ENCODE measurements around the gene CD7.

Gene CD7

GRCh38 chr17:82319619-82320062 lies 2.2 kb upstream of the CD7 start:
- no peak for DNase-seq
- Mint-ChIP-seq H3K4me3 (no peak overlapping the region), H3K27me3 (peaks cover 5% of the 10 kb centered on the region), H3K36me3 (peaks cover 9% of the 10 kb centered on the region), H3K4me1 (peaks cover 21% of the 10 kb centered on the region), H3K27ac (no peak overlapping the region), H3K9me3 (no peaks in the 10 kb centered on the region)
- CTCF ChIA-PET: no interaction called here

DNA sequence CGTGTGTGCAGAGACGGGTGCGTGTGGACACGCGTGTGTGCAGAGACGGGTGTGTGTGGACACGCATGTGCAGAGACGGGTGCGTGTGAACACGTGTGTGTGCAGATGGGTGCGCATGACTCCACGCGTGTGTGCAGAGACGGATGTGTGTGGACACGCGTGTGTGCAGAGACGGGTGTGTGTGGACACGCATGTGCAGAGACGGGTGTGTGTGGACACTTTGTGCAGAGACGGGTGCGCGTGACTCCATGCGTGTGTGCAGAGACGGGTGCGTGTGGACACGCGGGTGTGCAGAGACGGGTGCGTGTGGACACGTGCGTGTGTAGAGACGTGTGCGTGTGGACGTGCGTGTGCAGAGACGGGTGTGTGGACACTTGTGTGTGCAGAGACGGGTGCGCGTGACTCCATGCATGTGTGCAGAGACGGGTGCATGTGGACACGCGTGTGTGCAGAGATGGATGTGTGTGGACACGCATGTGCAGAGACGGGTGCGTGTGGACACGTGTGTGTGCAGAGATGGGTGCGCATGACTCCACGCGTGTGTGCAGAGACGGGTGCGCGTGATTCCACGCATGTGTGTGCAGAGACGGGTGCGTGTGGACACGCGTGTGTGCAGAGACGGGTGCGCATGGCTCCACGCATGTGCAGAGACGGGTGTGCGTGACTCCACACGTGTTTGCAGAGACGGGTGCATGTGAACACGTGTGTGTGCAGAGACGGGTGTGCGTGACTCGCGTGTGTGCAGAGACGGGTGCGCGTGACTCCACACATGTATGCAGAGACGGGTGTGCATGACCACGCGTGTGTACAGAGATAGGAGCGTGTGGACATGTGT lies 1.6 kb upstream of the CD7 start:
- peaks cover 3% of the 10 kb centered on the region for H3K27me3 Mint-ChIP-seq
- peaks cover 10% of the 10 kb centered on the region for H3K36me3 Mint-ChIP-seq
- no peak overlapping the region for H3K27ac Mint-ChIP-seq
- DNase-seq: no peak
- H3K4me3 Mint-ChIP-seq: no peak overlapping the region
- no peaks in the 10 kb centered on the region for H3K9me3 Mint-ChIP-seq
- CTCF ChIA-PET: no interaction called here
- peaks cover 22% of the 10 kb centered on the region for H3K4me1 Mint-ChIP-seq

GRCh38 chr17:82318169-82318498 lies 726 bp upstream of the CD7 start:
- peaks cover 17% of the 10 kb centered on the region for H3K36me3 Mint-ChIP-seq
- CTCF ChIA-PET: interaction anchor here (1.2 to 2.7 kb wide), 2 partner anchors 15 to 74 kb away, joined by 3 to 58 read pairs; no protein-coding TSS in a partner anchor
- H3K9me3 Mint-ChIP-seq: no peaks in the 10 kb centered on the region

DNA sequence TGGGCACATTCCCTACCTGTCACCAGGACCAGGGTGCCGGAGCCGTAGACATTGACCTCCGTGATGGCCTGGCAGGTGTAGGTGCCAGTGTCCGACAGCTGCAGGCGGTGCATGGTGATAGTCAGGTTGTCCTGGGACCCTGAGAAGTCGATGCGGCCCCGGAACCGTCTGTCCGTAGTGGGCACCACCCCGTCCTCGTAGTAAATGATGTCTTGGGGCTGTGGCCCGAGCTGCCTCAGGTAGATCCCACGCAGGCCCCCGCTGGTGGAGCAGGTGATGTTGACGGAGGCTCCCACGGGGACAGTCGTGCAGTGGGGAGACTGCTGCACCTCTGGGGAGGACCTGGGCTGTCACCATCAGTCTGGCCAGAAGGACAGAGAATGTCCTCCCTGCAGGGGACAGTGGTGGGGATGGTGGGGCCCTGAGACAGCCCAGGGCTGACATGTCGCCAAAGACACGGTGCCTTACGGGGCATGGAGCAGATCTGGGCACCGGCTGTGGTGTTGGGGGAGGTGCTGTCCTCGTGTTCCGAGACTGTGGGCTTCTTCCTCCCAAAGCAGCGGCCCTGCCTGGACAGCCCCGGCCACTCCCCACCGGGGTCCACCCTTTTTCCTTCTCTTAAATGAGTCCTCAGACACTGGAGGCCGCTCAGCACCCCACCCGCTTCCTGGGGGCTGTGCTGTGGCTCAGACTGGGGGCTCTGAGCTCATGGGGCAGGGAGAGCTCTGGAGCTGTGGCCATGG lies 586 bp downstream of the CD7 start:
- CTCF ChIA-PET: interaction anchor here (0.6 to 2.7 kb wide), 8 partner anchors 13 to 190 kb away, joined by 3 to 58 read pairs (median 4); no protein-coding TSS in a partner anchor
- no peak overlapping the region for H3K4me3 Mint-ChIP-seq
- no peaks in the 10 kb centered on the region for H3K27me3 Mint-ChIP-seq
- H3K36me3 Mint-ChIP-seq: peaks cover 17% of the 10 kb centered on the region
- peak; percentile 59 for DNase-seq
- no peaks in the 10 kb centered on the region for H3K9me3 Mint-ChIP-seq
- peak overlapping the region; percentile 63 for H3K27ac Mint-ChIP-seq
- H3K4me1 Mint-ChIP-seq: peaks cover 20% of the 10 kb centered on the region

More at GRCh38 chr17:82318169-82318498, 726 bp upstream of the CD7 start:
- H3K4me3 Mint-ChIP-seq: no peak overlapping the region
- no peak for DNase-seq
- H3K27ac Mint-ChIP-seq: no peak overlapping the region
- peaks cover 3% of the 10 kb centered on the region for H3K27me3 Mint-ChIP-seq
- peaks cover 23% of the 10 kb centered on the region for H3K4me1 Mint-ChIP-seq

GRCh38 chr17:82315703-82316358 lies 1.6 kb downstream of the CD7 start:
- H3K27me3 Mint-ChIP-seq: no peaks in the 10 kb centered on the region
- H3K27ac Mint-ChIP-seq: peak overlapping the region; percentile 63
- peak; percentile 76 for DNase-seq
- CTCF ChIA-PET: interaction anchor here (1.8 to 2.7 kb wide), 2 partner anchors 12 to 18 kb away, joined by 9 to 58 read pairs; no protein-coding TSS in a partner anchor
- H3K4me1 Mint-ChIP-seq: peaks cover 17% of the 10 kb centered on the region
- H3K36me3 Mint-ChIP-seq: peaks cover 17% of the 10 kb centered on the region
- no peaks in the 10 kb centered on the region for H3K9me3 Mint-ChIP-seq
- H3K4me3 Mint-ChIP-seq: no peak overlapping the region

GRCh38 chr17:82314727-82315605 lies 2.4 kb downstream of the CD7 start:
- Mint-ChIP-seq H3K27me3 (peaks cover 6% of the 10 kb centered on the region), H3K27ac (peak overlapping the region; percentile 67), H3K36me3 (peaks cover 17% of the 10 kb centered on the region), H3K4me3 (no peak overlapping the region), H3K4me1 (peaks cover 14% of the 10 kb centered on the region), H3K9me3 (no peaks in the 10 kb centered on the region)
- CTCF ChIA-PET: no interaction called here
- DNase-seq: no peak

- CTCF ChIA-PET: interaction anchor here (1.2 kb wide), 1 partner anchor 14 kb away, joined by 3 read pairs; no protein-coding TSS in a partner anchor
- peaks cover 17% of the 10 kb centered on the region for H3K36me3 Mint-ChIP-seq
- DNase-seq: no peak
- H3K4me3 Mint-ChIP-seq: peak overlapping the region; percentile 7
- H3K9me3 Mint-ChIP-seq: no peaks in the 10 kb centered on the region
- H3K4me1 Mint-ChIP-seq: peaks cover 14% of the 10 kb centered on the region
- H3K27me3 Mint-ChIP-seq: peaks cover 13% of the 10 kb centered on the region
- no peak overlapping the region for H3K27ac Mint-ChIP-seq
Measured at GRCh38 chr17:82314012-82314726, 3.2 kb downstream of the CD7 start.

GRCh38 chr17:82313195-82314011 lies 4.0 kb downstream of the CD7 start:
- CTCF ChIA-PET: interaction anchor here (1.2 kb wide), 1 partner anchor 13 kb away, joined by 3 read pairs; no protein-coding TSS in a partner anchor
- peaks cover 14% of the 10 kb centered on the region for H3K4me1 Mint-ChIP-seq
- no peak for DNase-seq
- H3K4me3 Mint-ChIP-seq: peak overlapping the region; percentile 7
- H3K9me3 Mint-ChIP-seq: no peaks in the 10 kb centered on the region
- no peak overlapping the region for H3K27ac Mint-ChIP-seq
- H3K27me3 Mint-ChIP-seq: peaks cover 21% of the 10 kb centered on the region
- H3K36me3 Mint-ChIP-seq: peaks cover 17% of the 10 kb centered on the region

- Mint-ChIP-seq H3K4me1 (peaks cover 17% of the 10 kb centered on the region), H3K27ac (no peak overlapping the region), H3K36me3 (peaks cover 15% of the 10 kb centered on the region), H3K9me3 (no peaks in the 10 kb centered on the region), H3K4me3 (no peak overlapping the region), H3K27me3 (peaks cover 24% of the 10 kb centered on the region)
- CTCF ChIA-PET: interaction anchor here (1.1 to 1.6 kb wide), 2 partner anchors 9 to 10 kb away, joined by 3 to 6 read pairs; no protein-coding TSS in a partner anchor
- DNase-seq: no peak
Measured at GRCh38 chr17:82311971-82312370, 5.4 kb downstream of the CD7 start.

- H3K27me3 Mint-ChIP-seq: peaks cover 26% of the 10 kb centered on the region
- H3K4me1 Mint-ChIP-seq: peaks cover 25% of the 10 kb centered on the region
- CTCF ChIA-PET: interaction anchor here (1.0 to 1.6 kb wide), 3 partner anchors 9 to 11 kb away, joined by 3 to 6 read pairs (median 3); no protein-coding TSS in a partner anchor
- H3K36me3 Mint-ChIP-seq: peaks cover 14% of the 10 kb centered on the region
- DNase-seq: no peak
- no peak overlapping the region for H3K4me3 Mint-ChIP-seq
- no peaks in the 10 kb centered on the region for H3K9me3 Mint-ChIP-seq
- H3K27ac Mint-ChIP-seq: no peak overlapping the region
Measured at GRCh38 chr17:82310877-82311276, 6.5 kb downstream of the CD7 start.

GRCh38 chr17:82309656-82310570 lies 7.5 kb downstream of the CD7 start:
- CTCF ChIA-PET: interaction anchor here (1.0 kb wide), 1 partner anchor 10 kb away, joined by 3 read pairs; no protein-coding TSS in a partner anchor
- Mint-ChIP-seq H3K27ac (peak overlapping the region; percentile 53), H3K9me3 (no peaks in the 10 kb centered on the region), H3K4me3 (no peak overlapping the region), H3K36me3 (peaks cover 8% of the 10 kb centered on the region), H3K27me3 (peaks cover 26% of the 10 kb centered on the region), H3K4me1 (peaks cover 26% of the 10 kb centered on the region)
- no peak for DNase-seq

Measured in activated naive CD4-positive, alpha-beta T cell treated with anti-CD3 and anti-CD28 coated beads, Interleukin-2, amount 10 ng/mL, durations not matched to agents 7 days and 5 days (primary cell).